ENCODE results near the gene SSC4D. TPM values are rescaled to one million over a fixed set of nuclear protein-coding genes. Genes with fewer than 3 reads are reported as not detected.

Gene SSC4D
- total and polyA plus RNA-seq, 9 of the 15 experiments (the other 6 are each of a cell fraction or from before 2014, with no cell fraction given): 0.06 to 1.1 (median 0.85) TPM; not detected in 1

- TF ChIP-seq CEBPB (tag; IDR thresholded peaks at IDR 0.05): no peak
- no peak for TF ChIP-seq ZNF740 (CRISPR knock-in tag; IDR thresholded peaks at IDR 0.05)
- TF ChIP-seq ZNF740 (tag; IDR thresholded peaks at IDR 0.05): no peak
- TF ChIP-seq KLF6 (CRISPR knock-in tag; IDR thresholded peaks at IDR 0.05; ENCODE audit: borderline replicate concordance): no peak
- TF ChIP-seq PHF8 (IDR thresholded peaks at IDR 0.05; ENCODE audit: borderline replicate concordance, low read length): no peak
- TF ChIP-seq ZNF507 (tag; conservative IDR thresholded peaks at IDR 0.05): no peak
- peak; percentile 62; the same call in 1 of the 2 replicates for TF ChIP-seq HLTF (IDR thresholded peaks at IDR 0.05)
- TF ChIP-seq NCOA4 (IDR thresholded peaks at IDR 0.05; ENCODE audit: partially characterized antibody): no peak
- TF ChIP-seq FOXK1 (CRISPR knock-in tag; IDR thresholded peaks at IDR 0.05; ENCODE audit: borderline replicate concordance): no peak
- 0 out of 2 replicates have a peak, but pooled peaks have one; percentile 11 for TF ChIP-seq THRAP3 (IDR thresholded peaks at IDR 0.05; ENCODE audit: borderline replicate concordance)
- TF ChIP-seq HCFC1 (IDR thresholded peaks at IDR 0.05; ENCODE audit: low read depth, low read length): no peak
- TF ChIP-seq BACH1 (tag; IDR thresholded peaks at IDR 0.05): 0 out of 2 replicates have a peak, but pooled peaks have one; percentile 47
- no peak for TF ChIP-seq ZNF239 (CRISPR knock-in tag; IDR thresholded peaks at IDR 0.05)
- TF ChIP-seq HDAC1 (IDR thresholded peaks at IDR 0.05): no peak
- peak; percentile 67 for TF ChIP-seq ZNF395 (CRISPR knock-in tag; IDR thresholded peaks at IDR 0.05)
- no peak for TF ChIP-seq MCM2 (IDR thresholded peaks at IDR 0.05; ENCODE audit: low read depth)
- TF ChIP-seq LEF1 (IDR thresholded peaks at IDR 0.05): no peak
- no peak; the same call in 1 of the 2 replicates for TF ChIP-seq ATF7 (IDR thresholded peaks at IDR 0.05)
- peak; percentile 23; the same call in 1 of the 2 replicates for TF ChIP-seq DPF2 (IDR thresholded peaks at IDR 0.05)
- TF ChIP-seq NKRF (IDR thresholded peaks at IDR 0.05; ENCODE audit: borderline replicate concordance): no peak
- TF ChIP-seq RFX1 (IDR thresholded peaks at IDR 0.05): peak; percentile 95
- no peak for TF ChIP-seq KDM2B (CRISPR knock-in tag; IDR thresholded peaks at IDR 0.05)
- TF ChIP-seq ZNF274 (IDR thresholded peaks at IDR 0.05; ENCODE audit: borderline replicate concordance, low read depth, low read length): no peak
- TF ChIP-seq ZFP30 (CRISPR knock-in tag; IDR thresholded peaks at IDR 0.05; ENCODE audit: borderline replicate concordance): no peak
- no peak for TF ChIP-seq RAD21 (CRISPR knock-in tag; conservative IDR thresholded peaks at IDR 0.05 in 1 of 2, IDR thresholded peaks at IDR 0.05 in 1 of 2)
- TF ChIP-seq POLR2A (conservative IDR thresholded peaks at IDR 0.05): no peak
- TF ChIP-seq ZNF717 (CRISPR knock-in tag; IDR thresholded peaks at IDR 0.05): no peak
Observed at GRCh38 chr7:76395965-76396726, 13.4 kb downstream of the SSC4D start (continued).

All from K562 (cell line).